ENCODE measurements around the gene SFTA2.
"Not testable (repeated sequence)": the region's sequence is repeated elsewhere in the genome, so short reads cannot be mapped to it uniquely, and the experiment has no call there.

The SFTA2 gene

DNA sequence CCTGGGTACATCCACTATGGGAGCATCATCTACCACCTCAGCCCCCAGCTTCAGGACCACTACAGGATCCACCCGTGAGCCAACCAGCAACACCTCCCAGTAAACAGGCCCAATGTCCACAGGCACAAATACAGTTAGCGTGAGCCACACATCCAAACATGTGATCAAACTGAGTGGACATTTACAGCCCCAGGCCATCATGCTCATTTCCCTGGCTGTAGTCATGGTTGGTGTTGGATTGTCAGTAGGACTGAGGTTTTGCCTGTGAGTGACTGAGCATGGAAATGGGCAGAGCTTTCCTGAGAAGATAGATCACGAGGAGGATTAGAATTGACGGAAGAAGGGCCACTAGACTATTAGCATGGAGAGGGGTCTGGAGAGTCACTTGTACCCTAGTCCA is 40.8 kb upstream of the SFTA2 start:
- Histone ChIP-seq H3K4me3 (ENCODE audit: severe bottlenecking) (no peak overlapping the region), H3K9me3 (ENCODE audit: severe bottlenecking) (no peaks in the 10 kb centered on the region), H3K4me1 (ENCODE audit: insufficient read depth, poor library complexity, severe bottlenecking) (peaks cover 12% of the 10 kb centered on the region), H3K36me3 (ENCODE audit: low read depth) (no peaks in the 10 kb centered on the region), H3K27me3 (ENCODE audit: insufficient read depth, poor library complexity, severe bottlenecking) (no peaks in the 10 kb centered on the region), H3K27ac (ENCODE audit: poor library complexity, severe bottlenecking) (no peak overlapping the region)
- no peak for DNase-seq (ENCODE audit: low spot score)
- TF ChIP-seq, protein P1, sequence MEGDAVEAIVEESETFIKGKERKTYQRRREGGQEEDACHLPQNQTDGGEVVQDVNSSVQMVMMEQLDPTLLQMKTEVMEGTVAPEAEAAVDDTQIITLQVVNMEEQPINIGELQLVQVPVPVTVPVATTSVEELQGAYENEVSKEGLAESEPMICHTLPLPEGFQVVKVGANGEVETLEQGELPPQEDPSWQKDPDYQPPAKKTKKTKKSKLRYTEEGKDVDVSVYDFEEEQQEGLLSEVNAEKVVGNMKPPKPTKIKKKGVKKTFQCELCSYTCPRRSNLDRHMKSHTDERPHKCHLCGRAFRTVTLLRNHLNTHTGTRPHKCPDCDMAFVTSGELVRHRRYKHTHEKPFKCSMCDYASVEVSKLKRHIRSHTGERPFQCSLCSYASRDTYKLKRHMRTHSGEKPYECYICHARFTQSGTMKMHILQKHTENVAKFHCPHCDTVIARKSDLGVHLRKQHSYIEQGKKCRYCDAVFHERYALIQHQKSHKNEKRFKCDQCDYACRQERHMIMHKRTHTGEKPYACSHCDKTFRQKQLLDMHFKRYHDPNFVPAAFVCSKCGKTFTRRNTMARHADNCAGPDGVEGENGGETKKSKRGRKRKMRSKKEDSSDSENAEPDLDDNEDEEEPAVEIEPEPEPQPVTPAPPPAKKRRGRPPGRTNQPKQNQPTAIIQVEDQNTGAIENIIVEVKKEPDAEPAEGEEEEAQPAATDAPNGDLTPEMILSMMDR (IDR thresholded peaks at IDR 0.05; ENCODE audit: poor library complexity, severe bottlenecking) = no peak
- no peak for ATAC-seq (ENCODE audit: low read depth)

DNA sequence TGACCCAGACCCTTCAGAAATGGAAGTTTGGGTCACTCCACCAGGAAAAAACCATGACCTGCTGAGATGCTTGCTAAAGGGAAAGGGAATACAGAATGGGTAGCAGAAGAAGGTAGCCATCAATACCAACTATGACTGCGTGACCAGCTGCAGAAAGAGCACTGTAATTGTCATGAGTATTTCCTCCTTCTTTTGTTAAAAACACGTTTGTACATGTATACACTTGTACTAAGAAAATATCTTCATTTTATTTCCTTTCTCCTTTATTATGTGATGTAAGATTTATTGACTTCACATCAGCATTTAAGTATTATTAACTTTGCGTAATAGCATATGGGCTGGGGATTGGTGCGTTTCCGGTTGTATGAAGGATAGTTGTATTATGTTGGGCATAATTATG is 39.0 kb upstream of the SFTA2 start:
- H3K27ac ChIP-seq (ENCODE audit: poor library complexity, severe bottlenecking) = no peak overlapping the region
- no peak overlapping the region for H3K4me3 ChIP-seq (ENCODE audit: severe bottlenecking)
- ATAC-seq (ENCODE audit: low read depth) (no peak), DNase-seq (ENCODE audit: low spot score) (no peak)
- TF ChIP-seq, protein P1 (IDR thresholded peaks at IDR 0.05; ENCODE audit: poor library complexity, severe bottlenecking) = no peak
- no peaks in the 10 kb centered on the region for H3K27me3 ChIP-seq (ENCODE audit: insufficient read depth, poor library complexity, severe bottlenecking)
- peaks cover 12% of the 10 kb centered on the region for H3K4me1 ChIP-seq (ENCODE audit: insufficient read depth, poor library complexity, severe bottlenecking)
- no peaks in the 10 kb centered on the region for H3K36me3 ChIP-seq (ENCODE audit: low read depth)
- no peaks in the 10 kb centered on the region for H3K9me3 ChIP-seq (ENCODE audit: severe bottlenecking)

DNA sequence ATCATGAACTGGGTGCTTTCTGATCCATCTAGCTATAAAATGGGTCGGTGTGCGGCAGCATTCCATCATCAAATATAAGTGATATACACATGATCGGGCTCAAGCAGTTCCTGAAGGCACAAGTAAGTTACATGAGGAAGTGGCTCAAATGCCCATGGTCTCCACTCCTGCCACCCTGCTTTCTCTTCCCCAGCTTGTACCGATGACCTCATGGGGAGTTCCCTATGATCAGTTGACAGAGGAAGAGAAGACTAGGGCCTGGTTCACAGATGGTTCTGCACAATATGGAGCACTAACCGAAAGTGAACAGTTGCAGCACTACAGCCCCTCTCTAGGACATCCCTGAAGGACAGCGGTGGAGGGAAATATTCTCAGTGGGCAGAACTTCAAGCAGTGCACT is 37.2 kb upstream of the SFTA2 start:
- not testable (repeated sequence) for ATAC-seq (ENCODE audit: low read depth); H3K4me1 ChIP-seq (ENCODE audit: insufficient read depth, poor library complexity, severe bottlenecking); DNase-seq (ENCODE audit: low spot score); H3K27me3 ChIP-seq (ENCODE audit: insufficient read depth, poor library complexity, severe bottlenecking); H3K9me3 ChIP-seq (ENCODE audit: severe bottlenecking); H3K27ac ChIP-seq (ENCODE audit: poor library complexity, severe bottlenecking); H3K4me3 ChIP-seq (ENCODE audit: severe bottlenecking); H3K36me3 ChIP-seq (ENCODE audit: low read depth)

DNA sequence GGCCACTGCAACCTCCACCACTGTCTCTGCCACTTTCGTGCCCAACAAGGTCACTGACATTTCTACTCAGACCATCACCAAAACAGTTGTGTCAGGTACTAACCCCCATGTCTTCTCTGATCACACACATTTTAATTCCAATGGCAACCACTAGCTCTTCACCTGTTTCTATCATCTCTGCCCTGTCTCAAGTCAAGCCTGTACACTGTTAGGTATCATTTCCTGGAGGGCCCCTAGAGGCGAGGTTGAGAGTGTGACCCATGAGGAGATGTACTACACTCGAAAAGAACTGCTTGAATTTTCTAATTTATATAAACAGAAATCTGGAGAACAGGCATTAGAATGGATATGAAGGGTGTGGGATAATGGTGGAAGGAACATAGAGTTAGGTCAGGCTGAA is 34.2 kb upstream of the SFTA2 start:
- Histone ChIP-seq H3K36me3 (ENCODE audit: low read depth) (no peaks in the 10 kb centered on the region), H3K27me3 (ENCODE audit: insufficient read depth, poor library complexity, severe bottlenecking) (no peaks in the 10 kb centered on the region), H3K9me3 (ENCODE audit: severe bottlenecking) (no peaks in the 10 kb centered on the region), H3K4me1 (ENCODE audit: insufficient read depth, poor library complexity, severe bottlenecking) (peaks cover 7% of the 10 kb centered on the region), H3K27ac (ENCODE audit: poor library complexity, severe bottlenecking) (no peak overlapping the region), H3K4me3 (ENCODE audit: severe bottlenecking) (no peak overlapping the region)
- no peak for ATAC-seq (ENCODE audit: low read depth)
- DNase-seq (ENCODE audit: low spot score) = no peak
- TF ChIP-seq, protein P1 (IDR thresholded peaks at IDR 0.05; ENCODE audit: poor library complexity, severe bottlenecking) = no peak

DNA sequence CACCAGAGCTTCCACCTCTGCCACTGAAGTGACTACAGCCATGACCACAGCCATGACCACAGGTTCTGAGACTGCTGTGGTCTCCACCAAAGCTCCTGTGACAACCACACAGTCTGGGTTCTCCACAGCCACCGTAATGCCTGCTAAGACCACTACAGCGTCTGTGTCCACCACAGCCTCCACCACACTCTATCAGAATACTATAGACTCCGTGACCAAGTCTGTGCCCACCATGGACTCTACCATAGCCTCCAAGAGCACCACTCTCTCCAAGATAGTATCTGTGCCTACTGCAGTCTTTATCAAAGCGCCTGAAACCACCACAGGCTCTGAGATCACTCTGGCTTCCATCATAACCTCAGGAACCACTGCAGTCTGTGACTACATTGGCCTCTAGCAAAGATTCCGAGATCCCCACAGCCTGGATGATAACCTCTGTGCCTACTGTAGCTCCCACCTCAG is 33.2 kb upstream of the SFTA2 start:
- H3K9me3 ChIP-seq (ENCODE audit: severe bottlenecking) = no peaks in the 10 kb centered on the region
- H3K4me1 ChIP-seq (ENCODE audit: insufficient read depth, poor library complexity, severe bottlenecking) = peaks cover 5% of the 10 kb centered on the region
- H3K4me3 ChIP-seq (ENCODE audit: severe bottlenecking) = no peak overlapping the region
- ATAC-seq (ENCODE audit: low read depth) (no peak), DNase-seq (ENCODE audit: low spot score) (no peak)
- TF ChIP-seq, protein P1 (IDR thresholded peaks at IDR 0.05; ENCODE audit: poor library complexity, severe bottlenecking) = no peak
- H3K27me3 ChIP-seq (ENCODE audit: insufficient read depth, poor library complexity, severe bottlenecking) = no peaks in the 10 kb centered on the region
- no peak overlapping the region for H3K27ac ChIP-seq (ENCODE audit: poor library complexity, severe bottlenecking)
- no peaks in the 10 kb centered on the region for H3K36me3 ChIP-seq (ENCODE audit: low read depth)
